ENCODE measurements around the gene LIFR.

LIFR gene

DNA sequence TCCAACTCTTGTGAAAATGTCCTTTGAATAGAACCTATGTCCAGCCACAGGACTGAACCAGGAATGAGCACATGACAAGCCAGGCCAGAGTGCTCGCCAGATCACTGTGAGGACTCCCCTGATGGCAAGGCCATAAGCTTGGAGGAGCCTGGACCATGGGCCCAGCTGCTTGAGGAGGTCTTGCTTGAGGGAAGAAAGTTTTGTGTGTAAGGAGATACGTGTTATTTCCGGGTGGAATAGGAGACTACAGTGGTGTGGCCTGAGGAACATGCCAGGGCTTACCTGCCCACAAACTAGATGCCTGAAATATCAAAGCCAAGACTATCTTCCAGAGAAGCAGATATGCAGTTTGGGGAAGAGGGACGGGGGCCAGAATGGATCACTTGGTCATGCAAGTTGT lies 84.7 kb downstream of the LIFR start:
- CTCF ChIA-PET, result no interaction called here
- no peak for DNase-seq (ENCODE audit: low read depth, low spot score)
- no peak overlapping the region for H3K4me3 ChIP-seq (ENCODE audit: low read depth, low read length)
- TF ChIP-seq, protein P1, sequence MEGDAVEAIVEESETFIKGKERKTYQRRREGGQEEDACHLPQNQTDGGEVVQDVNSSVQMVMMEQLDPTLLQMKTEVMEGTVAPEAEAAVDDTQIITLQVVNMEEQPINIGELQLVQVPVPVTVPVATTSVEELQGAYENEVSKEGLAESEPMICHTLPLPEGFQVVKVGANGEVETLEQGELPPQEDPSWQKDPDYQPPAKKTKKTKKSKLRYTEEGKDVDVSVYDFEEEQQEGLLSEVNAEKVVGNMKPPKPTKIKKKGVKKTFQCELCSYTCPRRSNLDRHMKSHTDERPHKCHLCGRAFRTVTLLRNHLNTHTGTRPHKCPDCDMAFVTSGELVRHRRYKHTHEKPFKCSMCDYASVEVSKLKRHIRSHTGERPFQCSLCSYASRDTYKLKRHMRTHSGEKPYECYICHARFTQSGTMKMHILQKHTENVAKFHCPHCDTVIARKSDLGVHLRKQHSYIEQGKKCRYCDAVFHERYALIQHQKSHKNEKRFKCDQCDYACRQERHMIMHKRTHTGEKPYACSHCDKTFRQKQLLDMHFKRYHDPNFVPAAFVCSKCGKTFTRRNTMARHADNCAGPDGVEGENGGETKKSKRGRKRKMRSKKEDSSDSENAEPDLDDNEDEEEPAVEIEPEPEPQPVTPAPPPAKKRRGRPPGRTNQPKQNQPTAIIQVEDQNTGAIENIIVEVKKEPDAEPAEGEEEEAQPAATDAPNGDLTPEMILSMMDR (IDR thresholded peaks at IDR 0.05; ENCODE audit: insufficient read depth, low read length, missing control alignments), result no peak
- POLR2A ChIA-PET, result no interaction called here

DNA sequence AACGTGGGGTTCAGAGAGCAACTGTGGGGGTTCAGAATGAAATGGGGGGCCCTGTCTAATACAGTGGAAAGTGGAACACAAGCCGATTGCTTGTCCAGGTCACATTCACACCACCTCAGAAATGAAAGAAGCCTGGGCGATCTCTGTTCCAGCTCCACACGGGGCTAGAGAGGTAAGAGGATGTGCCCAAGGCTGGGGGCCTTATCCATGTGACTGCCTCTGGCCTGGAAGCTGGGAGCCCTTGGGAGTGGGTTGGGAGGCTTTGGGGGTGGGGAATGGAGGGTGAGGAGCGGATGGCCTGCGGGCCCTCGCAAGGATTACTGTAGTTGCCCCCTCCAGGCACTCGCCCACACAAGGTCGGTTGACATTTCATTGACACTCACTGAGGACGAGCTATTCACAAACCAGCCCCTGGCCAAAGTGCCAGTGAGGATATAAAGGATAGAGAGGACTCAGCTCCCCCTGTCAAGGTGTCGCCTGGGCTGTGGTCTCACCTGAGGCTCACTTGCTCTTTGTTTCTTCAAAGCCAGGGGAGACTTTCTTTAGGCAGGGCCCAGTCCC lies 86.7 kb downstream of the LIFR start:
- H3K4me3 ChIP-seq (ENCODE audit: low read depth, low read length), result no peak overlapping the region
- TF ChIP-seq, protein P1 (IDR thresholded peaks at IDR 0.05; ENCODE audit: insufficient read depth, low read length, missing control alignments), result no peak
- POLR2A ChIA-PET, result no interaction called here
- CTCF ChIA-PET, result interaction anchor here (1.3 to 4.2 kb wide), 3 partner anchors 28 to 339 kb away, joined by 4 to 22 read pairs (median 16); no protein-coding TSS in a partner anchor
- no peak for DNase-seq (ENCODE audit: low read depth, low spot score)

DNA sequence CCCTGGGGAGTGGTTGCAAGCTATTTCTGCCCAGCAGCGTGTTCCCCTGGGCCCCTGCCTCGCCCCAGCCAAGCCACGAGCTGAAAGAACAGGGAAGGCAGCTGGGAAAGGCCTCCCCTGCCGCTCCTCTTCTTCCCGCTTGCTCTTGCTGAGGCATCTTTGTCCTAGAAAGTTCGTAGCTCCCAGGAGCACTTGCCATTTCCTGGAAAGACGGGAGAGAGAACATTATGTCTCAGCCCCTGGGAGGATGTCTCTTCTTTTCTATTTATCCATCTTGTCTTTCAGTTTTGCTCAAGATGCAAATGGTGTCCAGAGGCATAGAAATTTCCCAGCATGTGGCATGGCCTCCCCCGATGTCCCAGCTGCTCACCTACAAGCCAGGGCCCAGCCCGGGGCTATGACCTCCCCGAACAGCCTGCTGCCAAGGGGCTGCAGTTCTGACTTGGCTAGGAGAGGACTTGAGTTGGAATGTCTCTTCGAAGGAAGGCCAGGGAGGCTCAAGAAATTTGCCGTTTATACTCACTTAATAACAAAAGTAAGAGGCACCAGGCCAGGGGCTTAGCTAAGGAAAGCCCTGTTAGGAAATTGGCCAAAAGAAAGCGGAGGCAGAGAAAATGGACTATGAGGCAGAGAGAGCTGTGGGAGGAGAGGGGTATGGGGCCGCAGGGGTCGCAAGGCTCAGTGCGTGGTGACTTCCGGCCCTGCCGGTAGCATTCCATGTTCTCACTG lies 87.3 kb downstream of the LIFR start:
- no peak for DNase-seq (ENCODE audit: low read depth, low spot score)
- H3K4me3 ChIP-seq (ENCODE audit: low read depth, low read length), result no peak overlapping the region
- TF ChIP-seq, protein P1 (IDR thresholded peaks at IDR 0.05; ENCODE audit: insufficient read depth, low read length, missing control alignments), result no peak
- ChIA-PET POLR2A (no interaction called here), CTCF (interaction anchor here (1.1 to 4.2 kb wide), 8 partner anchors 9 to 340 kb away, joined by 3 to 22 read pairs (median 4); no protein-coding TSS in a partner anchor)

DNA sequence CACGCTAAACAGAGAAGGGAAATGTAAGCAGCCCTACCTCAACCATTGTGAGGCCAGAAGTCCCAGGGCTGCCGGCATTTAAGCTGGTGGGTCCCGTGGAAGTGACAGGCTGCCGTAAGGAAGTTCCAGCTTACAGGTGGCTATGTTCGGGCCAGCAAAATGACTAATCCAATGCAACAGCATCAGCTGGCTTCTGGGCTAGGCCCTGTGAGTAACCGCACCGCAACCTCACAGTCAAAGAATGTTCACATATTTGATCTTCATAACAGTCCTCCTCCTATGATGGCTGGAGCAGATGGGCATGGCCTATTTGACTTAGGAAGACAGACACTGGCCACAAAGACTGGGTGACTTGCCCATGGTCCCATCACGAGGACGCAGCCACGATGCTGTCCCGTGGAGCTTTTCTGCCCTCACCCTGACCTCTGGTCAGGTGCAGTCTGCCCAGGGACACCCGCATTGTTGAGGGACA lies 88.2 kb downstream of the LIFR start:
- peak; percentile 70 for DNase-seq (ENCODE audit: low read depth, low spot score)
- TF ChIP-seq, protein P1 (IDR thresholded peaks at IDR 0.05; ENCODE audit: insufficient read depth, low read length, missing control alignments), result no peak
- H3K4me3 ChIP-seq (ENCODE audit: low read depth, low read length), result no peak overlapping the region
- ChIA-PET CTCF (interaction anchor here (1.1 to 4.2 kb wide), 9 partner anchors 8 to 341 kb away, joined by 3 to 22 read pairs (median 3); no protein-coding TSS in a partner anchor), POLR2A (no interaction called here)

DNA sequence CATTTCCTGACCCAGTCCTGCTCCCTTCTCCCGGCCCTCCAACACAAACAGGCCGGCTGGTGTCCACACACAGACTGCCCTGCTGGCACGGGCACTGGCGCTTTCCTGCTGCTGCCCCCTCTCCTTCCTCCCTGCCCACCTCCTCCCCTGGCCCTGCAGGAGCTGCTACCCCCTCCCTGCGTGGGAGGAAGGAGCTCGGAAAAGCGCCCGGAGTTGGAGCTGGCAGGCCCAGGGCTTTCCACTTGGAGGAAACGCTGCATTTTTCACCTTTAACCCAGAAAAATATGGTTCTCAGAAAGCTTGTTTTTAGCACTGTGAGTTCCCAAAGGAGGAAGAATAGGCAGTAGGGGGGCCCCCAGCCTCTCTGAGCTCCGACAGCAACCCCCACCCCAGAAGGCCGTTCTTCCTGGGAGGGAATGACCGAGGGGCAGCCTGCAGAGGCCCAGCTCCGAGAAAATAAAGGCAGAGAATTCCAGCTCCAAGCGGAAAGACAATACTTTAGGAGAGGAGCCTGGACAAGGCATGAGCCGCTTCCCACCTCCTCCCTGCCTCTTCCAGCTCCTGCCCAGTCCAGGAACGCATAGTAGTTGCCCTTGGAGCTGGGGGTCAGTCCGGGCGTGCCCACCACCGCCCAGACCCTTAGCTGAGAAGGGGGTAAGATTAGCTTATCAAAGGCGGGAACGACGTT lies 88.9 kb downstream of the LIFR start:
- POLR2A ChIA-PET, result interaction anchor here (0.5 kb wide), 1 partner anchor 21 kb away, joined by 3 read pairs; no protein-coding TSS in a partner anchor
- no peak for DNase-seq (ENCODE audit: low read depth, low spot score)
- H3K4me3 ChIP-seq (ENCODE audit: low read depth, low read length), result no peak overlapping the region
- CTCF ChIA-PET, result interaction anchor here (0.6 to 4.2 kb wide), 8 partner anchors 13 to 341 kb away, joined by 3 to 22 read pairs (median 4); no protein-coding TSS in a partner anchor
- TF ChIP-seq, protein P1 (IDR thresholded peaks at IDR 0.05; ENCODE audit: insufficient read depth, low read length, missing control alignments), result no peak
